Mammary epithelial cell (primary cell): ENCODE measurements around the gene MTAP.

Experiments used
- CTCF ChIP-seq, 2 donors: IDR thresholded peaks in 1 of 2; conservative IDR thresholded peaks in 1 of 2; 2 replicates each; pipeline ENCODE4 v1.5.1; 2011 to 2012; ENCODE audit warnings: inconsistent platforms in 2 of 2, low read length in 2 of 2, mild to moderate bottlenecking in 2 of 2, control low read depth in 1 of 2, low read depth in 1 of 2; ENCODE audit not compliant: insufficient read depth in 1 of 2; ENCODE audit errors: extremely low read depth in 1 of 2
- EZH2 ChIP-seq: IDR thresholded peaks from 2 replicates; pipeline ENCODE4 v1.6.1; 2012; ENCODE audit warnings: low read length, inconsistent platforms, borderline replicate concordance

DNA sequence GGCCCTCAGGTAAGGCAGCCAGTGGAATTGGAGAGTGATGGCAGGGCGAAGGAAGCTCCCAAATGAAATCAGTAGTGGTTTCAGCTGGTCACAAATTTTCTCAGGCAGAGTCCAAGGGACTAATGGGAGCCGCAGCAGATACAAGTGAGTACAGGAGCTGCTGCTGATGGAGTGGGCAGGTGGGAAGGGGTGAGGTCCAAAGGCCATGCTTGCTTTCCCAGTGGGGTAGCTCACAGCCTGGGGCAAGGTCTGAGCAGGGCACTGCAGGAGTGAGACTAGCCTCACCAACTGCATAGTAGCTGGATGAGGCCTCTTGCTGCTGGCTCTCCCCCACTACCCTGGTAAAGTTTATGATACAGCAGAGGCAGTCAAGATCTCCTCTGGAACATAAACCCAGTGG, 38.2 kb downstream of the MTAP start:
- no peak for TF ChIP-seq CTCF (conservative IDR thresholded peaks at IDR 0.05 in 1 of 2, IDR thresholded peaks at IDR 0.05 in 1 of 2; ENCODE audit: extremely low read depth in 1 of 2, insufficient read depth in 1 of 2, low read depth in 1 of 2, low read length in 2 of 2)
- no peak for TF ChIP-seq EZH2
